Thyroid gland (tissue), 4 donors: ENCODE measurements around the gene HAND1.

ENCODE experiments used
- POLR2A ChIP-seq, 2 donors: fragments of 450-650 bp; IDR thresholded peaks; one replicate each; pipeline ENCODE4 v1.6.1; 2017; ENCODE audit warnings: antibody characterized with exemption in 2 of 2, mild to moderate bottlenecking in 2 of 2, moderate library complexity in 1 of 2
- TF ChIP-seq, protein P1 (sequence below), 6 experiments: fragments of 200-600 bp in 3 of 6; fragments of 450-650 bp in 3 of 6; sonication (generic) in 3 of 6; IDR thresholded peaks; one replicate each; pipeline ENCODE4 v1.5.1; 2016 to 2019; ENCODE audit warnings: antibody characterized with exemption in 6 of 6, mild to moderate bottlenecking in 2 of 6, inconsistent platforms in 1 of 6, moderate library complexity in 1 of 6

DNA sequence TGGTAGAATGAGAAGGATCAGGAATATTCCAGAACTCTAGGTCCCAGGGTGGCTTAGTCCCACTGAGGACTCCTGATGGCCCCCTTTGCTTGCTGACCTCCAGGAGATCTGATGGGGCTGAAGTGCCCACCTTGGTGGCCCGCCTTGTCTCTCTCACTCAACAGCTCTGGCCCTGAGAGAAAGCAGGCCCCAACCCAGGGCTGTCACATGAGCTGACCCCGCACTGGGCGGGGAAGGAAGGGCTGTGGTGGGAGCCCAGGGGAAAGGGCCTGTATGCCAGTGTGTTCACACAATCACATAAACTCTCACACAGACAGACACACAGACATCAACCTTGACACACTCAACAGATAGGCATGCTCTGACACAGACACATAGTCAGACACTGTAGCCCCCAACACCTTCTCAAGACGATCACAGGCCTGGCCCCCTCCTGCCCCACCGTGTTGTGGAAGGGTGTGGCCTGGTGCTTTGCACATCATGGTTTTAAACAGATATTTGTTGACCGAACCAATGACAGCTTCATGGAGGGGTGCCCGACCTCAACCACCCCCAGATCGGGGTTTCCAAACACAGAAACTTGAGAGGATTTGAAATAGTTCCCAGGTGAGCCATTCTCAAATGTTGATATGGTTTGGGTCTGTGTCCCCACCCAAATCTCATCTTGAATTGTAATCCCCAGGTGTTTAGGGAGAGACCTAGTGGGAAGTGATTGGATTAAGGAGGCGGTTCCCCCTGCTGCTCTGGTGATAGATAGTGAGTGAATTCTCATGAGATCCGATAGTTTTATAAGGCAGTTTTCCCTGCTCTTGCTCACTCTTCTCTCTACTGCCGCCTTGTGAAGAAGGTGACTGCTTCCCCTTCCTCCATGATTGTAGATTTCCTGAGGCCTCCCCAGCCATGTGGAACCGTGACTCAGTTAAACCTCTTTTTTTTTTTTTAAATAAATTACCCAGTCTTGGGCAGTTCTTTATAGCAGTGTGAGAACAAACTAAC is 48.5 kb upstream of the HAND1 start:
- TF ChIP-seq, protein P1, sequence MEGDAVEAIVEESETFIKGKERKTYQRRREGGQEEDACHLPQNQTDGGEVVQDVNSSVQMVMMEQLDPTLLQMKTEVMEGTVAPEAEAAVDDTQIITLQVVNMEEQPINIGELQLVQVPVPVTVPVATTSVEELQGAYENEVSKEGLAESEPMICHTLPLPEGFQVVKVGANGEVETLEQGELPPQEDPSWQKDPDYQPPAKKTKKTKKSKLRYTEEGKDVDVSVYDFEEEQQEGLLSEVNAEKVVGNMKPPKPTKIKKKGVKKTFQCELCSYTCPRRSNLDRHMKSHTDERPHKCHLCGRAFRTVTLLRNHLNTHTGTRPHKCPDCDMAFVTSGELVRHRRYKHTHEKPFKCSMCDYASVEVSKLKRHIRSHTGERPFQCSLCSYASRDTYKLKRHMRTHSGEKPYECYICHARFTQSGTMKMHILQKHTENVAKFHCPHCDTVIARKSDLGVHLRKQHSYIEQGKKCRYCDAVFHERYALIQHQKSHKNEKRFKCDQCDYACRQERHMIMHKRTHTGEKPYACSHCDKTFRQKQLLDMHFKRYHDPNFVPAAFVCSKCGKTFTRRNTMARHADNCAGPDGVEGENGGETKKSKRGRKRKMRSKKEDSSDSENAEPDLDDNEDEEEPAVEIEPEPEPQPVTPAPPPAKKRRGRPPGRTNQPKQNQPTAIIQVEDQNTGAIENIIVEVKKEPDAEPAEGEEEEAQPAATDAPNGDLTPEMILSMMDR (IDR thresholded peaks at IDR 0.05), result no peak
- TF ChIP-seq POLR2A (IDR thresholded peaks at IDR 0.05), result no peak
